GM23338 (cell line): ENCODE measurements around the gene BACH1. TPM values are rescaled to one million over a fixed set of nuclear protein-coding genes. Genes with fewer than 3 reads are reported as not detected.

Experiments
- ATAC-seq: fragments of 200-7000 bp; cut with Tn5 transposase; 3 replicates; pipeline ENCODE4 v1.9.1; 2020
- DNase-seq: peaks from one replicate; pipeline ENCODE4 v3.0.0-alpha.2; 2015; ENCODE audit warnings: low spot score
- H2AFZ ChIP-seq: fragments of 200-600 bp; sonication (generic); 2 replicates; pipeline ENCODE4 v1.8.0; 2016; ENCODE audit warnings: antibody characterized with exemption, mild to moderate bottlenecking, moderate library complexity
- H3F3A ChIP-seq: fragments of 200-600 bp; sonication (generic); replicated peaks from 2 replicates; pipeline ENCODE4 v1.8.0; 2017; ENCODE audit warnings: antibody characterized with exemption, mixed run types, low read depth
- H3K27ac ChIP-seq: fragments of 200-600 bp; sonication (generic); 2 replicates; pipeline ENCODE4 v1.6.1; 2016; ENCODE audit warnings: low read depth
- H3K27me3 ChIP-seq: fragments of 200-600 bp; sonication (generic); 2 replicates; pipeline ENCODE4 v1.8.0; 2016; ENCODE audit warnings: mild to moderate bottlenecking, mixed run types, moderate library complexity; ENCODE audit not compliant: insufficient read depth
- H3K36me3 ChIP-seq: fragments of 200-600 bp; sonication (generic); 2 replicates; pipeline ENCODE4 v1.8.0; 2016; ENCODE audit warnings: mild to moderate bottlenecking; ENCODE audit not compliant: insufficient read depth
- H3K4me1 ChIP-seq: fragments of 200-600 bp; sonication (generic); 2 replicates; pipeline ENCODE4 v1.8.0; 2016; ENCODE audit warnings: mild to moderate bottlenecking, moderate library complexity; ENCODE audit not compliant: insufficient read depth
- H3K4me2 ChIP-seq: fragments of 200-600 bp; sonication (generic); 2 replicates; pipeline ENCODE4 v1.7.1; 2017; ENCODE audit warnings: mixed run types
- H3K4me3 ChIP-seq: fragments of 200-600 bp; sonication (generic); 2 replicates; pipeline ENCODE4 v1.6.1; 2016; ENCODE audit warnings: mixed run types
- H3K79me2 ChIP-seq: fragments of 200-600 bp; sonication (generic); replicated peaks from 2 replicates; pipeline ENCODE4 v1.8.0; 2017; ENCODE audit warnings: mild to moderate bottlenecking; ENCODE audit not compliant: insufficient read depth
- H3K9me2 ChIP-seq: fragments of 200-600 bp; sonication (generic); 2 replicates; pipeline ENCODE4 v1.8.0; 2017; ENCODE audit not compliant: insufficient read depth
- H4K20me1 ChIP-seq: fragments of 200-600 bp; sonication (generic); replicated peaks from 2 replicates; pipeline ENCODE4 v1.8.0; 2017; ENCODE audit warnings: mild to moderate bottlenecking; ENCODE audit not compliant: insufficient read depth
- H3K27ac Mint-ChIP-seq: 2 replicates; pipeline ENCODE4 v1.8.0; 2020; ENCODE audit warnings: inconsistent platforms, mild to moderate bottlenecking, moderate library complexity, mixed read lengths
- H3K27me3 Mint-ChIP-seq: 3 replicates; pipeline ENCODE4 v1.8.0; 2022; ENCODE audit warnings: low read depth, mild to moderate bottlenecking, moderate library complexity, mixed read lengths, inconsistent platforms; ENCODE audit not compliant: insufficient read depth, poor library complexity
- H3K36me3 Mint-ChIP-seq: 3 replicates; pipeline ENCODE4 v1.8.0; 2021; ENCODE audit warnings: low read depth, mild to moderate bottlenecking, inconsistent platforms, moderate library complexity, mixed read lengths
- H3K4me1 Mint-ChIP-seq: 3 replicates; pipeline ENCODE4 v1.8.0; 2020; ENCODE audit warnings: mild to moderate bottlenecking, inconsistent platforms, mixed read lengths
- H3K4me3 Mint-ChIP-seq: 3 replicates; pipeline ENCODE4 v1.8.0; 2021; ENCODE audit warnings: moderate library complexity, mild to moderate bottlenecking, inconsistent platforms, mixed read lengths
- H3K9me3 Mint-ChIP-seq: 3 replicates; pipeline ENCODE4 v1.8.0; 2020; ENCODE audit warnings: moderate library complexity, mild to moderate bottlenecking, inconsistent platforms, mixed read lengths
- CTCF ChIP-seq, 2 experiments: fragments of 200-600 bp in 1 of 2; sonication (generic) in 1 of 2; conservative IDR thresholded peaks; 2 replicates each; pipeline versions ENCODE4 v1.5.1 to v1.6.1; 2016 to 2017; ENCODE audit warnings: antibody characterized with exemption in 2 of 2, low read depth in 2 of 2, mild to moderate bottlenecking in 2 of 2, moderate library complexity in 1 of 2
- ETS1 ChIP-seq: IDR thresholded peaks from 2 replicates; pipeline ENCODE4 v1.6.1; 2016; ENCODE audit warnings: antibody characterized with exemption
- EZH2 ChIP-seq: fragments of 200-600 bp; sonication (generic); IDR thresholded peaks from one replicate; pipeline ENCODE4 v1.8.0; 2017; ENCODE audit warnings: antibody characterized with exemption, mild to moderate bottlenecking, low read depth; ENCODE audit not compliant: unreplicated experiment
- JUNB ChIP-seq: IDR thresholded peaks from one replicate; pipeline ENCODE4 v1.6.1; 2016; ENCODE audit warnings: antibody characterized with exemption; ENCODE audit not compliant: unreplicated experiment
- NANOG ChIP-seq: IDR thresholded peaks from 2 replicates; pipeline ENCODE4 v1.6.1; 2016; ENCODE audit warnings: antibody characterized with exemption, borderline replicate concordance
- REST ChIP-seq: IDR thresholded peaks from one replicate; pipeline ENCODE4 v1.6.1; 2018; ENCODE audit warnings: antibody characterized with exemption; ENCODE audit not compliant: unreplicated experiment
- ZNF331 ChIP-seq: fragments of 250-450 bp; sonication (Bioruptor Pico); IDR thresholded peaks from 2 replicates; pipeline ENCODE4 v1.5.0; 2020; ENCODE audit warnings: low read depth, mild to moderate bottlenecking, moderate library complexity
- ZNF462 ChIP-seq: fragments of 250-450 bp; sonication (Bioruptor Pico); IDR thresholded peaks from 2 replicates; pipeline ENCODE4 v1.5.0; 2020; ENCODE audit warnings: mild to moderate bottlenecking, moderate library complexity
- polyA plus RNA-seq: library from polyadenylated mRNA; unstranded; fragments of >200 nt; fragmentation: Nextera tagmentation; extraction: Ambion mirVana; gene quantifications from 2 replicates; pipeline ENCODE4 v1.2.1, GENCODE V29; 2016
- total RNA-seq: library from RNA; depleted of rRNA; stranded (reverse); fragments of >200 nt; shearing (Covaris generic); gene quantifications from 2 replicates; pipeline ENCODE4 v1.2.3, GENCODE V29; 2014

Gene BACH1
- total and polyA plus RNA-seq, 2 experiments from 2014 or later, result 18.9 to 41.2 TPM

GRCh38 chr21:29386803-29387202 lies 88.1 kb downstream of the BACH1 start:
- Histone ChIP-seq H3K36me3 (no peaks in the 10 kb centered on the region), H3K4me1 (no peaks in the 10 kb centered on the region), H4K20me1 (no peaks in the 10 kb centered on the region), H3K27ac (no peak overlapping the region), H3K79me2 (no peaks in the 10 kb centered on the region), H3K9me2 (no peaks in the 10 kb centered on the region), H3K4me3 (no peak overlapping the region), H3F3A (no peaks in the 10 kb centered on the region), H2AFZ (no peak overlapping the region), H3K4me2 (no peak overlapping the region), H3K27me3 (no peaks in the 10 kb centered on the region)
- ATAC-seq, result no peak
- DNase-seq, result no peak
- TF ChIP-seq CTCF (conservative IDR thresholded peaks at IDR 0.05; ENCODE audit: low read depth in 2 of 2) (no peak), NANOG (no peak), EZH2 (no peak)
- Mint-ChIP-seq H3K4me3 (no peak overlapping the region), H3K27ac (no peak overlapping the region), H3K4me1 (no peaks in the 10 kb centered on the region), H3K9me3 (no peaks in the 10 kb centered on the region), H3K27me3 (no peaks in the 10 kb centered on the region), H3K36me3 (no peaks in the 10 kb centered on the region)

- Histone ChIP-seq H3K9me2 (no peaks in the 10 kb centered on the region), H3K27me3 (no peaks in the 10 kb centered on the region), H3K27ac (no peak overlapping the region), H3K79me2 (no peaks in the 10 kb centered on the region), H3K4me2 (no peak overlapping the region), H2AFZ (no peak overlapping the region), H3K4me3 (no peak overlapping the region), H3K4me1 (no peaks in the 10 kb centered on the region), H3F3A (no peaks in the 10 kb centered on the region), H4K20me1 (no peaks in the 10 kb centered on the region), H3K36me3 (no peaks in the 10 kb centered on the region)
- no peak for ATAC-seq
- H3K27me3 Mint-ChIP-seq, result no peaks in the 10 kb centered on the region
- H3K4me1 Mint-ChIP-seq, result no peaks in the 10 kb centered on the region
- H3K36me3 Mint-ChIP-seq, result peaks cover 2% of the 10 kb centered on the region; the same call in 1 of the 3 replicates
- H3K4me3 Mint-ChIP-seq, result no peak overlapping the region
- DNase-seq, result no peak
- H3K9me3 Mint-ChIP-seq, result peaks cover 2% of the 10 kb centered on the region; the same call in 1 of the 3 replicates
- H3K27ac Mint-ChIP-seq, result no peak overlapping the region
- no peak for TF ChIP-seq ZNF462
- TF ChIP-seq ETS1, result no peak
- no peak for TF ChIP-seq ZNF331 (CRISPR knock-in tag)
- no peak for TF ChIP-seq REST
- no peak for TF ChIP-seq JUNB
Observed at GRCh38 chr21:29387598-29387997, 88.9 kb downstream of the BACH1 start.
